Ovary (tissue), 9 donors: ENCODE data around the gene GTPBP3. TPM values are rescaled to one million over a fixed set of nuclear protein-coding genes. Genes with fewer than 3 reads are reported as not detected.

ENCODE experiments used
- DNase-seq, 5 donors: peaks; one replicate each; pipeline ENCODE4 v3.0.0-alpha.2; 2019 to 2020
- H3K27ac ChIP-seq, 2 donors: fragments of 200-600 bp; one replicate each; pipeline versions ENCODE4 v1.5.1 to v1.8.0; 2019 to 2022
- H3K27me3 ChIP-seq: fragments of 200-600 bp; one replicate; pipeline ENCODE4 v1.8.0; 2022
- H3K36me3 ChIP-seq: fragments of 200-600 bp; sonication (generic); one replicate; pipeline ENCODE4 v1.5.1; 2019
- H3K4me1 ChIP-seq: one replicate; pipeline ENCODE4 v1.8.1; 2013; ENCODE audit warnings: mild to moderate bottlenecking, moderate library complexity; ENCODE audit not compliant: insufficient read depth
- H3K4me3 ChIP-seq: fragments of 200-600 bp; sonication (generic); one replicate; pipeline ENCODE4 v1.5.1; 2017
- H3K9me3 ChIP-seq, 2 donors: fragments of 200-600 bp in 1 of 2; sonication (generic) in 1 of 2; one replicate each; pipeline versions ENCODE4 v1.5.1 to v1.8.1; 2013 to 2019; ENCODE audit warnings: mild to moderate bottlenecking in 1 of 2, moderate library complexity in 1 of 2
- EP300 ChIP-seq: sonication (generic); formaldehyde crosslinking; IDR thresholded peaks from one replicate; pipeline ENCODE4 v1.6.1; 2017; ENCODE audit warnings: antibody characterized with exemption
- POLR2A ChIP-seq: fragments of 450-650 bp; IDR thresholded peaks from one replicate; pipeline ENCODE4 v1.6.1; 2017; ENCODE audit warnings: antibody characterized with exemption, mild to moderate bottlenecking, moderate library complexity
- WGBS, 3 donors: extraction: QIAGEN DNeasy Blood & Tissue Kit in 1 of 3; methylation state at CpG; one replicate each; pipeline versions ENCODE4 v1.1.5 to v1.1.7; 2013 to 2017; 5-methylcytosine and 5-hydroxymethylcytosine counted together
- intact Hi-C, 4 donors: fragments of 100-400 bp; cut with DNase I; formaldehyde crosslinking; loops; one replicate each; pipeline versions ENCODE4 v1.11.0 to v1.15.1; 2022 to 2023
- polyA plus RNA-seq, 2 donors: library from polyadenylated mRNA; stranded (reverse); fragments of 200-250 nt in 1 of 2; fragments of 350-450 nt in 1 of 2; fragmentation: Illumina TruSeq in 1 of 2; extraction: RNeasy Lipid Tissue Mini Kit (QIAGEN cat#74804) in 1 of 2; gene quantifications; one replicate each; pipeline ENCODE4 v1.2.3, GENCODE V29; 2013 to 2014
- total RNA-seq, 7 donors: library from RNA; depleted of rRNA in 2 of 7; stranded (reverse); fragments of >200 nt in 2 of 7; fragmentation: NEBNext Ultra II Directional in 3 of 7; extraction: Animal tissue kit (Norgen Biotek cat#: 25700) in 3 of 7; gene quantifications; one replicate each; pipeline versions ENCODE4 v1.1.0 to v1.2.4, GENCODE V29; 2016 to 2023
- TF ChIP-seq, protein P1 (sequence below), 3 donors: fragments of 450-650 bp in 2 of 3; fragments of 200-600 bp in 1 of 3; IDR thresholded peaks; one replicate each; pipeline versions ENCODE4 v1.5.1 to v1.8.0; 2016 to 2022; ENCODE audit warnings: antibody characterized with exemption in 3 of 3, mild to moderate bottlenecking in 1 of 3
- donor health status: DM: no; HTN: no; CAD: no; lungs with moderate emphysema.
- donor health status: DM: no; HTN: no; CAD: no.
- donor health status: Bipolar disorder and iron deficiency.
- donor health status: DM: yes; HTN: yes; CAD: no.
- donor health status: DM: no; HTN: no; CAD: no.
- donor health status: DM: yes; HTN: yes; CAD: no.

GTPBP3 gene
- total and polyA plus RNA-seq, 9 donors, result 4.5 to 22.9 (median 16.9) TPM

DNA sequence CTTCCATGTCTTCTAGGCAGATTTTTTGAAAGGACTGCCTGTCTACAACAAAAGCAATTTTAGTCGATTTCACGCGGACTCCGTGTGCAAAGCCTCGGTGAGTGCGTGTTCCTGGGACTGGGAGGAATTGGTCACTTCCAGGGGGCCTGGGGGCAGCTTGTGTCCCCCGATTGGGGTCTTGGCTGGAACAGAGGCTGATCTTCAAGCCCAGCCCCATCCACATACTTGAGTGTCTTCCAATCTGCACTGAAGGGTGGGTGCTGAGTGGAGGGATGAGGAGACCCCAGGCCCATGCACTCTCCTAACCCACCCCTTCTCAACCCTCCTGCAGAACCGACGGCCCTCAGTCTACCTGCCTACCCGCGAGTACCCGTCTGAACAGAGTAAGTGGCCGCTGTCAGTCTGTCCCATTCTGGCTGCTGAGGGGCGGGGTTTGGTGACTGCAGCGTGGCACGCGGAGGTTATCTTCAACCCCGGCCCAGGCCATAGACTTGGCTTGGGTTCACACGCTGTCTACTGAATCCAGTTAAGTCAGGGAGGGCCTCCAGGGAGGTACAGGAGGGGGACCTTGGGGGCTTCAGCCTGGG, 23.3 kb upstream of the GTPBP3 start:
- no peaks in the 10 kb centered on the region for H3K36me3 ChIP-seq
- 89 to 93% (median 89%) methylated on average over 19 of the region's 19 CpGs for WGBS, 3 donors
- DNase-seq, result no peak

DNA sequence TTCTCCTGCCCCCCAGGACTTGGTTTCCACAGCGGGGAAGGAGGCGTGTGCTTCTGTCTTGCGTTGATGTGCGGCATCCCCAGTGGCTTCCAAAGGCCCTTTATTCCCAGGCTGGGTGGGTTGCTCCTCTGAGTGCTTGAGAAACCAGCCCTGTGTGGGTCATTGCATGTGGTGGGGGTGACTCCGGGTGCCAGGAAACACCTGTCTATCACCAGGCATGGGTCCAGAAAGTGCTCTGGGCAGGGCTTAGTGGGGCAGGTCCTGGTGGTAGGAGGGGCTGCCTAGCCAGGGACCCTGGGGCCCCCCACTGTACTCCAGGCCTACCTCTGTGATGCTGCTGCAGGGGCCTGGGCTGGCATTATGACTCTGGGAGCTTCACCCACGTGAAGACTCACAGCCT, 18.4 kb upstream of the GTPBP3 start:
- Histone ChIP-seq H3K4me3 (no peak overlapping the region), H3K36me3 (no peaks in the 10 kb centered on the region), H3K4me1 (no peaks in the 10 kb centered on the region), H3K27me3 (no peaks in the 10 kb centered on the region), H3K27ac (no peak overlapping the region), H3K9me3 (no peaks in the 10 kb centered on the region)
- no peak for DNase-seq
- TF ChIP-seq EP300 (no peak), POLR2A (no peak)
- TF ChIP-seq, protein P1, sequence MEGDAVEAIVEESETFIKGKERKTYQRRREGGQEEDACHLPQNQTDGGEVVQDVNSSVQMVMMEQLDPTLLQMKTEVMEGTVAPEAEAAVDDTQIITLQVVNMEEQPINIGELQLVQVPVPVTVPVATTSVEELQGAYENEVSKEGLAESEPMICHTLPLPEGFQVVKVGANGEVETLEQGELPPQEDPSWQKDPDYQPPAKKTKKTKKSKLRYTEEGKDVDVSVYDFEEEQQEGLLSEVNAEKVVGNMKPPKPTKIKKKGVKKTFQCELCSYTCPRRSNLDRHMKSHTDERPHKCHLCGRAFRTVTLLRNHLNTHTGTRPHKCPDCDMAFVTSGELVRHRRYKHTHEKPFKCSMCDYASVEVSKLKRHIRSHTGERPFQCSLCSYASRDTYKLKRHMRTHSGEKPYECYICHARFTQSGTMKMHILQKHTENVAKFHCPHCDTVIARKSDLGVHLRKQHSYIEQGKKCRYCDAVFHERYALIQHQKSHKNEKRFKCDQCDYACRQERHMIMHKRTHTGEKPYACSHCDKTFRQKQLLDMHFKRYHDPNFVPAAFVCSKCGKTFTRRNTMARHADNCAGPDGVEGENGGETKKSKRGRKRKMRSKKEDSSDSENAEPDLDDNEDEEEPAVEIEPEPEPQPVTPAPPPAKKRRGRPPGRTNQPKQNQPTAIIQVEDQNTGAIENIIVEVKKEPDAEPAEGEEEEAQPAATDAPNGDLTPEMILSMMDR (IDR thresholded peaks at IDR 0.05), result no peak
- WGBS, 3 donors, result 73 to 75% (median 75%) methylated on average over 6 of the region's 6 CpGs
- intact Hi-C loops, result no loop called here

More for the DNA sequence above, 23.3 kb upstream of the GTPBP3 start:
- intact Hi-C loops, result no loop called here
- no peak overlapping the region for H3K4me3 ChIP-seq
- no peaks in the 10 kb centered on the region for H3K4me1 ChIP-seq
- no peak overlapping the region for H3K27ac ChIP-seq
- no peaks in the 10 kb centered on the region for H3K27me3 ChIP-seq
- H3K9me3 ChIP-seq, result no peaks in the 10 kb centered on the region
- TF ChIP-seq POLR2A, result no peak
- TF ChIP-seq EP300, result no peak
- TF ChIP-seq, protein P1 (IDR thresholded peaks at IDR 0.05), result no peak

- TF ChIP-seq POLR2A (no peak), EP300 (no peak)
- TF ChIP-seq, protein P1 (IDR thresholded peaks at IDR 0.05), result no peak
- intact Hi-C loops, result no loop called here
- Histone ChIP-seq H3K36me3 (no peaks in the 10 kb centered on the region), H3K27ac (no peak overlapping the region), H3K9me3 (no peaks in the 10 kb centered on the region), H3K4me3 (no peak overlapping the region), H3K4me1 (no peaks in the 10 kb centered on the region), H3K27me3 (no peaks in the 10 kb centered on the region)
- DNase-seq, result peak in 1 of 5 donors; percentile 16
- WGBS, 3 donors, result 88 to 91% (median 89%) methylated on average over 40 of the region's 40 CpGs
Observed at GRCh38 chr19:17319473-17320238, 17.7 kb upstream of the GTPBP3 start.

- Histone ChIP-seq H3K9me3 (no peaks in the 10 kb centered on the region), H3K36me3 (no peaks in the 10 kb centered on the region), H3K4me3 (no peak overlapping the region), H3K4me1 (no peaks in the 10 kb centered on the region), H3K27me3 (no peaks in the 10 kb centered on the region), H3K27ac (no peak overlapping the region)
- peak in 1 of 5 donors; percentile 20 for DNase-seq
- intact Hi-C loops, result no loop called here
- WGBS, 3 donors, result 79 to 83% (median 80%) methylated on average over 2 to 11 of the region's 11 CpGs
- TF ChIP-seq, protein P1 (IDR thresholded peaks at IDR 0.05), result no peak
- TF ChIP-seq POLR2A, result no peak
Observed at GRCh38 chr19:17320435-17320834, 16.9 kb upstream of the GTPBP3 start.
